ENCODE data around the gene GRPEL1.

GRPEL1 gene

GRCh38 chr4:7044137-7044930 lies 23.5 kb downstream of the GRPEL1 start:
- no peak for DNase-seq (ENCODE audit: low spot score)

- DNase-seq (ENCODE audit: low spot score): no peak
These were observed 24.4 kb downstream of the GRPEL1 start, which contains the start of gene TADA2B for GRCh38 chr4:7043284-7044136. TSS of gene TADA2B (plus strand) at chr4:7043372. CDS start at chr4:7043580, 208 bp downstream.

- peak; percentile 98 for DNase-seq (ENCODE audit: low spot score)
These were observed 25.2 kb downstream of the GRPEL1 start for GRCh38 chr4:7042503-7043283.

GRCh38 chr4:7041801-7042502 lies 25.9 kb downstream of the GRPEL1 start:
- DNase-seq (ENCODE audit: low spot score): no peak

GRCh38 chr4:7041246-7041645 lies 26.6 kb downstream of the GRPEL1 start:
- no peak for DNase-seq (ENCODE audit: low spot score)

DNA sequence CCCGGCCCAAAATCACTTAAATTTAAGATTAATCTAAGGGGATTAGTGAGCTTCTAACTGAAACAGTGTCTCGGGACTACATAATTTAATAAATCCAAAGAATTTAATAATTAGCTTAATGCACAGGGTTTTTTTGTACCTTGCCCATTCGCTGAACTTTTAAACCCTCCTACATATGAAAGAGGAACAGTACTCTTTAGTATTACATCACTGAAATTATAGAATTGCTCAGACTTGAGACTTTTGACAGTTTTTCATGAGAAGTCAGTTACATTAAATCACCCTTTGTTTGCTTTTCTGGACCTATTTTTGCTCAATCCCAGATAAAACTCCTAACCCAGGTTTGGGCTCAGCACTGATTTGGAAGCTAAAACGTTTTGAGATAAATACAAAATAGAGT lies 27.1 kb downstream of the GRPEL1 start:
- DNase-seq (ENCODE audit: low spot score): no peak

DNA sequence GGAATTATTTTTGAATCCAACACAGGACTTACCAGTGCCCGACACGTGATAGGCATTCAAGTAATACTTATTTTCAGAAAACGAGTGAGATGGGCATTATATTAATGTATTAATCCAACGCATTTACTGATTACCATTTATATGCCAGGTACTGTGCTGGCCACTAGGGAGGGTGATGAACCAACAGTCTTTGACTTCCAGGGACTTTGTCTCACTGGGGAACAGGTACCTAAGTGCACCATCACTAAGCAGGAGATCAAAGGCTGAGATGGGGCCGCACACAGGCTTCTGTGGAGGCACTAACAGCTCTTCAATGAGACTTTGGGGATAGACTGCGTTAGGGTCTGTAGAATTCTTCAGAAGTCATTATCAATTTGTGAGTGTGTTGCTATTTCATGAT lies 30.4 kb downstream of the GRPEL1 start:
- DNase-seq (ENCODE audit: low spot score): no peak

DNA sequence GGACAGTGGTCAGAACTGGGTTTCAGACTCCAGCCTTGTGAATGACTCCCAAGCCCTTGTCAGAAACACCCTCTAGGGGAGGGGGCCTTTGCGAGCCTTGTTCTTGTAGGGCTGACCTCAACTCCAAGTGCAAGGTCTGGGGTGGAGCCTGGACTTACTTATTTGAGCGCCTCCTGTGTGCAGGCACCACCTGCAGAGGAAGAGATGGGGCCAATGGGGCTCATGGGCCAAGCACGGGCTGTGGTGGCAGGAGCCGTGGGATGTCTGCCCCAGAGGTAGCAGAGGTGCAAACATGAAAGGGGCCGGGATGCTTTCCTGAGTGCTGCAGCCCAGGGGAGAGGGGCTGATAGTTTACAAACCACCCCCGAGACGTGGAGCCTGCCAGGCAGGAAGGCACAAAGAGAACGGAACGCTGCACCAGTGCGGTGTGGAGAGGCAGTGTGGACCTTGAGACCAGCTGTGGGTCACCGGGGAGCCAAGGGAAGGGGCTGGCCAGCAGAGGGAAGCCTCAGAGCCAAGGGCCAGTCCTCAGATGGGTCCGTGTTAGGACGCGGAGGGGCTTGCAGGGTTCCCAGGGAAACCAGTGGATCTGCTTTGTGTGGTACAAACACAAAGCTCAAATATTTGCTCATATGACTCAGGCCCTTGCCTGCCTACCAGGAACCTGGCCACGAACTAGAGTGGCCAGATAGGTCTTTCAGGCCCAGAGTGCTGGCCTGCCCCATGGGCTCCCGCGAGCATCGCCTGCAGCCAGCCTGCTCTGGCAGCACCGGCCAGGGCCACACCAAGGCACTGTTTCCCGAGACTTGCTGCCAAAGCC lies 33.4 kb downstream of the GRPEL1 start:
- peak; percentile 30 for DNase-seq (ENCODE audit: low spot score)

DNA sequence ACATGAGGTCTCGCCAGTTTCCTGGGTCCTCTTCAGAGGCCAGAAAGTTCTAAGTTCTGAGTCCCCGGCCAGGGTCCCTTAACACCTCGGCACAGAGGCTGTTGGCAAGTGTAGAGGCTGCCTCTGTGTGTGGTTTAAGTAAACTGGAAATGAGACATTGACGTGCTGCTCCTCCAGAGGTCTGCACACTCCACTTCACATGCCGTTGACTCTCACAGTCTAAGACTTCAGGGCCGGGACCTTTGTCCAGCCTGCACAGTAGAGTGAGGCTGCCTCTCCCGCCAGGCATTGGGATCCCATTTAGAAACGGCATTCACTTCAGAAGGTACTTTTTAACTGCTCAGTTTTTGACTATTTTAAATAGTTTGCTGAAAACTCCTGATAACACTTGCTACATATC lies 35.3 kb downstream of the GRPEL1 start:
- no peak for DNase-seq (ENCODE audit: low spot score)

GRCh38 chr4:7031558-7032449 lies 36.1 kb downstream of the GRPEL1 start:
- no peak for DNase-seq (ENCODE audit: low spot score)

DNA sequence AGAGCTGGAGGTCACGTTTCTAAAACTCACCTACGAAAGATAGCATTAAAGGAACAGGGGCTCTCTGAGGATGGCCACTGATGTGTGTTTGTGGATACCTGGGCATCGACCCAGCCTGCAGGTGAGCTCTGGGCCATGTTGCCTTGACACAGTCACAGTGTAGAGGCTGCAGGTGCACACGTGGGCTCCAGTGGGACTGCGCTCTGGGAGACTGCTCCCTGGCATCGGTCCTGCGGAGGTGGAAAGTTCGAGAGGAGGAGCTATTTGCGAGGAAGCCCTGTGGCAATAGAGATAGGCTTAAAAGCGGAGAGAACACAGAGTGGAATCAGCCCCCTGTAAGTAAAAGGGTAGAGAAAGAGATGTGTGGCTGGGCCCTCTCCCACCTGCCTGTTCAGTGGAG lies 37.0 kb downstream of the GRPEL1 start:
- DNase-seq (ENCODE audit: low spot score): no peak

GRCh38 chr4:7029921-7030320 lies 37.9 kb downstream of the GRPEL1 start:
- DNase-seq (ENCODE audit: low spot score): no peak

DNA sequence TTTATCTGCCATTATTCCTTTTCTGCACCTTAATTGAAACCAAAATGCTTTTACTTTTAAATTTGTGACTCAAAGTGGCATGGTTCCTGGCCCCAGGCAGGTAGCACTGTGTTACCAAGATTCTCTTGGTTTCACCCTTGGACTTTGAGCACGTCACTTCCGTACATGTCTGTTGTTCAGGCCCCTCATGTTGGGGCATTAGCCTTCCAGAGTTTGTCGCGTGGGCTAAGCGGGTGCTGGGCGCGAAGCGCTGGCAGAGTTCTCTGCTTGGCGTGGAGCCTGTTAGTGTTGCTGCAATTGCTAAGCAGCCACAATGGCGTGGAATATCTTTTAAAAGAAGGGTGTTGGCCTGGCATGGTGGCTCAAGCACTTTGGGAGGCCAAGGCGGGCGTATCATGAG lies 38.7 kb downstream of the GRPEL1 start:
- DNase-seq (ENCODE audit: low spot score): no peak

DNA sequence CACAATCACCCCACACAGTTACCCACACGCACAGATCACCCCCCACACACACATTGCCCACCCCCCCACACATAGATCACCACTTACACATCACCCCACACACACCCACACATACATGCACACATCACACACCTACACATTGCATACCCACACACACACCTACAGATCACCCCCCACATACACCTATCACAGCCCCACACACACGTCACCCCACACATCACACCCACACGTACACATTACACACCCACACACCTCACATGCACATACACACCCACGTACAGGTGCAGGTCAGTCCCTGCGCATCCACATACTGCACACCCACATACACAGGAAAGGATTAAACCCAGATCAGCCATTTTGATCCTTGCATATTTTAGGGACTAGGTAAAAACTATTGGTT lies 40.0 kb downstream of the GRPEL1 start:
- DNase-seq (ENCODE audit: low spot score): no peak

GRCh38 chr4:7027284-7027683 lies 40.6 kb downstream of the GRPEL1 start:
- no peak for DNase-seq (ENCODE audit: low spot score)

DNA sequence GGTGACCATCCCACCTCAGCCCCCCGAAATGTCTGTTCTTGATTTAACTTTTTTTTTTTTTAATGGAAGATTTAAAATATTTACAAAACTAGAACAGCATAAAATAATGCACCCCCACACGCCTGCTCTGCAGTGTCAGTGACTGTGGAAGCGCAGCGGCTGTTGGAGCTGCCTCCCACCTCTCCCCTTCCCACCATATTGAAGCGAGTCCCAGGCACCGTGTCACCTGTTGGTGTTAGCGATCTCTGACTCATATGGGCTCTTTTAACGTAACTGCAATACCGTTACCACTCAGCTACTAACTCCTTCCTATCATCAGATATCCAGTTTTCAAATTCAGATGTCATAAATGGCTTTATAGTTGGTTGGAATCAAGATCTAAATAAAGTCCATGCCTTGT lies 41.8 kb downstream of the GRPEL1 start:
- no peak for DNase-seq (ENCODE audit: low spot score)

DNA sequence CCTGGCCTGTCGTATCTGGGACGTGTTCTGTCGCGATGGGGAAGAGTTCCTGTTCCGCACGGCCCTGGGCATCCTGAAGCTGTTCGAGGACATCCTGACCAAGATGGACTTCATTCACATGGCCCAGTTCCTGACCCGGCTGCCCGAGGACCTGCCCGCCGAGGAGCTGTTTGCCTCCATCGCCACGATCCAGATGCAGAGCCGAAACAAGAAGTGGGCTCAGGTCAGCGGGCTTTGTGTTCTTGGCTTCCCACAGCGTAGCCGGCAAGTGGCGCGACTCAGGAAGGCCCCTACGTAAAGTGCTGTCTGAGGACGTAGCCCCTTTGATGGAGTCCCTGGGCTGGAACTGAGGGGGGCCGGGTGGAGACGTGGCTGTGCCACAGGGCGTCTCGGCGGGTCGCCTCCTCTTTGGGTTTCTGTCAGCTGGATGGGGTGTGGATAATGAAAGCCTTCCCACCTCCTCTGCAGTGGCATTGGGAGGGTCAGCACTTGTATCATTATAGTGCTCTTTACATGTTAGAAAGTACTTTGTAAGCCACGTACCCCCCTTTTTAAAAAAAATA lies 42.7 kb downstream of the GRPEL1 start:
- DNase-seq (ENCODE audit: low spot score): no peak

DNA sequence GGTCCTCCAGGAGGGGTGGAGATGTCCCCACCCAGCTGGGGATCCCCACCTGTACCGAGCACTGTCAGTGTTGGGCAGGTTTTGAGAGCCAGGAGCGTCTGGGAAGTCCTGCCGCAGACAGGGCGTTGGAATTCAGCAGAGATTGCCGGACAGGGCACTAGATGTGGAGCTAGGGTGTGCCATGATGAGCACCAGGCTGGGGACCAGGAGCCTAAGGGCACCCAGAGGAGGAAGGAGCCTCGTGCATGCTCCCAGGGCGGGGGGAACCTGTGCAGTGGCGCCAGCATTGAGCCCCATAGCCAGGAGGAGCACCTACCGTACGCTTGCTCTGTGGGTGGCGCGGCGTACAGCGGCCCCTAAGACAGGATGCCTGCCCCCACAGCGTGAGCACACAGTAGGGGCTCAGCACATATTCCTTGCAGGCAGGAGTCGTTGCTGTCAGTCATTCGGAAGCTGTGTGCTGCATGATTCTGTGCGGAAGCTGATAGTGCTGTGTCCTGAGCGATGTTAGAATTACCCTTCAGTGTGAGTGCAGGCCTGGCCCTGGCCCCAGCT lies 43.5 kb downstream of the GRPEL1 start:
- no peak for DNase-seq (ENCODE audit: low spot score)

DNA sequence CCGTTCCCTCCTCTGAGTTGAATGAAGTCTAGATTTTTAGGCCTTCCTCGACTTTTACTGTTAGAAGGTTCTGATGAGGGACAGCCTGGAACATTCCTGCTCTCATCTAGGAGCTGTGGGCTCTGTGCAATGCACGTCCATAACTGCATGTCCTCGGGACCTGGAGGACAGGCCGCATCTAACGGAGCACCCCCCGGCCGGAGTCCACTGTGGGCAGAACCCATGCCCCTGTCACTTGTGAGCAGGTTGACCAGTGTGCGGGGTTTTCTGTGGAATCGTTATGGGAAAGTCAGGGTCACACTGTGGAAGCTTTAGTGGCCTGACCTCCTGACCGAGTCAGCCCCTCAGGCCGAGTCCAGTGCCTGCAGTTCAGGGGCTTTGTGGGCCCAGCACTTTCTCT lies 44.0 kb downstream of the GRPEL1 start:
- DNase-seq (ENCODE audit: low spot score): no peak

Data from globus pallidus (tissue), 1 donor.